Measurements from ENCODE around the gene BAHD1.

The BAHD1 gene

DNA sequence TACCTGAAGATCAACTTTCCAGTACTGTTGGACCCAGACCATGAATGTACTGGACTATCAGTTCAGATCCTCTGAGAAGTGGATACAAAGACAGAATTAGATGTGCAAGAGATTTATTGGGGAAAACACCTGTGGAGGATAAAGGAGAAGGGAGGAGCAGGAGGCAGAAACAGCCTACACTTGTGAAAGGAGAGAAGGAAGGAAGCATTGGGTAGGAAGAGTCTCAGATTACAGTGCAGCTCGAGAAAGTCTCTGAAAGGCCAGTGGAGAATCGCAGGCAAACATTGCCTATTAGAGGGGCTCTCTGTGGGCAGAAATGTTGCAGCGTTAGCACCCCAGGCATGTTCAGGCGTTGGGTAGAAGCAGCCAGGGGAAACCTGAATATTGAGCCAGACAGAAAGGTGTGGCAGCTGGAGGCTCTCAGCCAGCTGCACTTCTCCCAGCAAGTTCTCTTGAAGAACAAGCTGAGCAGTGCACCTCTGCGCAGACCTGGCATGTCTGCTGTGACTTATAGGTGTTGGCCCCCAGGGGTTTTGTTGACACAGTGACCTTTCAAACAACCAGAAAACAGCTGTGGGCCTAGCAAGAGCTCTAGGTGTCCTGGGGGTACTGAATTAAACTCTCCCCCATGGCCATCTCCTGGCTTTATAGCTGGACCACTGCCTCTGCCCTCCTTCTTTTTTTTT is 37.0 kb downstream of the BAHD1 start:
- Histone ChIP-seq H3K4me3 (ENCODE audit: low read depth, low read length) (no peak overlapping the region), H3K36me3 (ENCODE audit: control insufficient read depth, insufficient read depth, low read length) (no peaks in the 10 kb centered on the region), H3K9me3 (ENCODE audit: control insufficient read depth, insufficient read depth, low read length) (no peaks in the 10 kb centered on the region), H3K9ac (ENCODE audit: low read depth, low read length) (no peak overlapping the region), H3K4me1 (ENCODE audit: control insufficient read depth, insufficient read depth, low read length) (peaks cover 2% of the 10 kb centered on the region), H3K27me3 (ENCODE audit: control insufficient read depth, insufficient read depth, low read length) (no peaks in the 10 kb centered on the region)

DNA sequence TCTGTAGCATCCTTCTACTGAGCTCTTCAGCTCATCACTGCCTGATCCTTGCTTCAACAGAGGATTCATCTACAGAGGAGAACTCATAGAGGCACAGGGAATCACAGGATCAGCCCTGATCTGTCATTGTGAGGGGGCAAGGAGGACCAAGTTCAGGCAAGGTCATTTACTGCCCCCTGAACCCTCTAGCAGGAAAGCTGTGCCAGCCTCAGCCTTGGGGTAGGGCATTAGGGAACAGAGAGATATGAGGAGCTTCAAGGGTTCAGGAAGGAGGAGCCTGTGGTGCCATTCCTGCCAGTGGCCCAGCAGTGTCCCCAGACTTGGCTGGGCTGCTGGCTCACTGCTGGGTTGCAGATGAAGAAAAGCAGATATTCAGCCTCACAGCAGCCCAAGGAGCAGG is 38.3 kb downstream of the BAHD1 start:
- H3K36me3 ChIP-seq (ENCODE audit: control insufficient read depth, insufficient read depth, low read length): no peaks in the 10 kb centered on the region
- H3K4me1 ChIP-seq (ENCODE audit: control insufficient read depth, insufficient read depth, low read length): peaks cover 2% of the 10 kb centered on the region
- H3K4me3 ChIP-seq (ENCODE audit: low read depth, low read length): no peak overlapping the region
- no peak overlapping the region for H3K9ac ChIP-seq (ENCODE audit: low read depth, low read length)
- H3K27me3 ChIP-seq (ENCODE audit: control insufficient read depth, insufficient read depth, low read length): no peaks in the 10 kb centered on the region
- H3K9me3 ChIP-seq (ENCODE audit: control insufficient read depth, insufficient read depth, low read length): no peaks in the 10 kb centered on the region

DNA sequence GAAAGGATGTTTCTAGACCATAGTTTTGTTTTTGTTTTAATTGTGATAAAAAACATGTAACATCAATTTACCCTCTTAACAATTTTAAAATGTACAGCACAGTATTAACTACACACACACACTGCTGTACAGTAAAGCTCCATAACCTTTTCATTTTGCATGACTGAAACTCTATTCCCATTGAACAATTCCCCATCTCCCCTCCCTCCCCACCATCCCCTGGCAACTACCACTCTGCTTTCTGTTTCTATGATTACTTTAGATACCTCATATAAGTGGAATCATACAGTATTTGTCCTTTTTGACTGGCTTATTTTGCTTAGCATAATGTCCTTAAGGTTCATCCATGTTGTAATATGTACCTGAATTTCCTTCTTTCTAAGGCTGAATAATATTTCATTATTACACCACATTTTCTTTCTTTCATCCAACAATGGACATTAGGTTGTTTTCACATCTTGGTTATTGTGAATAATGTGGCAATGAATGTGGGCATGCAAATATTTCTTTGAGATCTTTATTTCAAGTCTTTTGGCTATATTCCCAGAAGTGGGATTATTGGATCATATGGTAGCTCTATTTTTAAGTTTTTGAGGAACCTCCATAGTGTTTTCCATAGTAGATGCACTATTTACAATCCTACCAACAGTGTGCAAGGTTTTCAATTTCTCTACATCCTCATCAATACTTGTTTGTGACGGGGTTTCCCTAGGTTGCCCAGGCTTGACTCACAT is 40.8 kb downstream of the BAHD1 start:
- no peak overlapping the region for H3K4me3 ChIP-seq (ENCODE audit: low read depth, low read length)
- H3K4me1 ChIP-seq (ENCODE audit: control insufficient read depth, insufficient read depth, low read length): peaks cover 2% of the 10 kb centered on the region
- no peaks in the 10 kb centered on the region for H3K36me3 ChIP-seq (ENCODE audit: control insufficient read depth, insufficient read depth, low read length)
- no peaks in the 10 kb centered on the region for H3K9me3 ChIP-seq (ENCODE audit: control insufficient read depth, insufficient read depth, low read length)
- H3K27me3 ChIP-seq (ENCODE audit: control insufficient read depth, insufficient read depth, low read length): no peaks in the 10 kb centered on the region
- H3K9ac ChIP-seq (ENCODE audit: low read depth, low read length): no peak overlapping the region

DNA sequence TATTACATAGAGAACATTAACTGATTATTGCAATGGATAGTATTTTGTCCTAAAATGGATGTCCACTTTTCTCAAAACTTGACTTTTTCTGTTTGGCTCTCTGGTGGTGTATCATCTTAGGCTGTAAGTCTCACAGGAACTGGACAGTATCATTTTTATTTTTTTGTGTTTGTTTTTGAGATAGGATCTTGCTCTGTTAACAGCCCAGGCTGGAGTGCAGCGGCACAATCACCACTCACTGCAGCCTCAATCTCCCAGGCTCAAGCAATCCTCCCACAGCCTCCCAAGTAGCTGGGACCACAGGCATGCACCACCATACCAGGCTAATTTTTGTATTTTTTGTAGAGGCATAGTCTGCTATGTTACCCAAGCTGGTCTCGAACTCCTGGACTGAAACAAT is 43.2 kb downstream of the BAHD1 start:
- Histone ChIP-seq H3K36me3 (ENCODE audit: control insufficient read depth, insufficient read depth, low read length) (no peaks in the 10 kb centered on the region), H3K4me3 (ENCODE audit: low read depth, low read length) (no peak overlapping the region), H3K9ac (ENCODE audit: low read depth, low read length) (no peak overlapping the region), H3K4me1 (ENCODE audit: control insufficient read depth, insufficient read depth, low read length) (no peaks in the 10 kb centered on the region), H3K27me3 (ENCODE audit: control insufficient read depth, insufficient read depth, low read length) (no peaks in the 10 kb centered on the region), H3K9me3 (ENCODE audit: control insufficient read depth, insufficient read depth, low read length) (no peaks in the 10 kb centered on the region)

DNA sequence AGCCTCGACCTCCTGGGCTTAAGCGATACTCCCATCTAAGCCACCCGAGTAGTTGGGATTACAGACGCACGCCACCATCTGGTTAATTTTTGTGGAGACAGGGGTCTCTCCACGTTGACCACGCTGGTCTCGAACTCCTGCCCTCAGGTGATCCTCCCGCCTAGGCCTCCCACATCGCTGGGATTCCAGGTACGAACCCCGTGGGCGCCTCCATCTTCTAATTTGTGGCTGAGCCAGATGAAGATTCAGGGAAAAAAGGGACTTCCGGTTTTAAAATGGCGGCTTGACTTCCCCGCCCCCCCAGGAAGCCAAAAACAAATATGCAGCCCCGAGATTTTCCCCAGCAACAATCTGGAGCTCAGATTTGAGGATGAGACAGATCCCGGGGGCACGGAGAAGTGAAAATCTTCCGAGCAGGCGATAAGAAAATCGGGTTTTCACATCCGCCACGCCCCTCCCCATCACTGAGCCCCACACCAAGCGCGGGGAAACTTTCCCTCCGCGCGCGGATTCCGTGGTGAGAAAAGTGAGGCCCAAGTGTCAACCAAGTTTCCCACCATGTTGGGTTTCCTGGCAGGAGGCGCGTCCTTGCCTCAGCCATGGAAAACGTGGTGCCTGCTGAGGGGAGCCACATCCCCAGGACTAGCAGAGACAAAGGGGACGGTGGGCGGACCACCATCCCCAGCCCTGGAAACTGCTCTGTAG is 45.5 kb downstream of the BAHD1 start:
- H3K4me3 ChIP-seq (ENCODE audit: low read depth, low read length): no peak overlapping the region
- H3K9me3 ChIP-seq (ENCODE audit: control insufficient read depth, insufficient read depth, low read length): no peaks in the 10 kb centered on the region
- no peaks in the 10 kb centered on the region for H3K27me3 ChIP-seq (ENCODE audit: control insufficient read depth, insufficient read depth, low read length)
- no peak overlapping the region for H3K9ac ChIP-seq (ENCODE audit: low read depth, low read length)
- no peaks in the 10 kb centered on the region for H3K4me1 ChIP-seq (ENCODE audit: control insufficient read depth, insufficient read depth, low read length)
- H3K36me3 ChIP-seq (ENCODE audit: control insufficient read depth, insufficient read depth, low read length): no peaks in the 10 kb centered on the region

DNA sequence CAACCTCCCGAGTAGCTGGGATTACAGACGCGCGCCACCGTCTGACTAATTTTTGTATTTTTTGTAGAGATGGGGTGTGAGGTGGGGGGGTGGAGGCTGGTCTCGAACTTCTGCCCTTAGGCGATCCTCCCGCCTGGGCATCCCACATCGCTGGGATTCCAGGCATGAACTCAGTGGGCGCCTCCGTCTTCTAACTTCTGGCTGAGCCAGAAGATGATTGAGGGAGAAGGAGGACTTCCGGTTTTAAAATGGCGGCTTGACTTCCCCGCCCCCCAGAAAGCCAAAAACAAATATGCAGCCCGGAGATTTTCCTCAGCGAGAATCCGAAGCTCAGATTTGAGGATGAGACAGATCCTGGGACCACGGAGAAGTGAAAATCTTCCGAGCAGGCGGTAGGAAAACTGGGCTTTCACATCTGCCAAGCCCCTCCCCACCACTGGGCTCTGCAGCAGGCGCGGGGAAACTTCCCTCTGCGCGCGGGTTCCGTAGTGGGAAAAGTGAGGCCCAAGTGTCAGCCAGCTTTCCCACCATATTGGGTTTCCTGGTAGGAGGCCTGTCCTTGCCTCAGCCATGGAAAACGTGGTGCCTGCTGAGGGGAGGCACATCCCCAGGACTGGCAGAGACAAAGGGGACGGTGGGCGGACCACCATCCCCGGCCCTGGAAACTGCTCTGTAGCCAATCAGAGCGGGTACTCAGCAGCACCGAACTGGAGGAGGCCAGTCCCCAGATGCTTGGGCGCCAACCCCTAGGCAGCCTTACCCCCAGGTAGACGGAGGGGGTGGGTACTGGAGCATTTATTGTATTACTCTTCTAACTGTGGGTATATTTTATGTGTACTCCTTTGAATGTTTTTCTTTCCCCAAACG is 47.3 kb downstream of the BAHD1 start:
- Histone ChIP-seq H3K9ac (ENCODE audit: low read depth, low read length) (no peak overlapping the region), H3K4me1 (ENCODE audit: control insufficient read depth, insufficient read depth, low read length) (no peaks in the 10 kb centered on the region), H3K36me3 (ENCODE audit: control insufficient read depth, insufficient read depth, low read length) (no peaks in the 10 kb centered on the region)

DNA sequence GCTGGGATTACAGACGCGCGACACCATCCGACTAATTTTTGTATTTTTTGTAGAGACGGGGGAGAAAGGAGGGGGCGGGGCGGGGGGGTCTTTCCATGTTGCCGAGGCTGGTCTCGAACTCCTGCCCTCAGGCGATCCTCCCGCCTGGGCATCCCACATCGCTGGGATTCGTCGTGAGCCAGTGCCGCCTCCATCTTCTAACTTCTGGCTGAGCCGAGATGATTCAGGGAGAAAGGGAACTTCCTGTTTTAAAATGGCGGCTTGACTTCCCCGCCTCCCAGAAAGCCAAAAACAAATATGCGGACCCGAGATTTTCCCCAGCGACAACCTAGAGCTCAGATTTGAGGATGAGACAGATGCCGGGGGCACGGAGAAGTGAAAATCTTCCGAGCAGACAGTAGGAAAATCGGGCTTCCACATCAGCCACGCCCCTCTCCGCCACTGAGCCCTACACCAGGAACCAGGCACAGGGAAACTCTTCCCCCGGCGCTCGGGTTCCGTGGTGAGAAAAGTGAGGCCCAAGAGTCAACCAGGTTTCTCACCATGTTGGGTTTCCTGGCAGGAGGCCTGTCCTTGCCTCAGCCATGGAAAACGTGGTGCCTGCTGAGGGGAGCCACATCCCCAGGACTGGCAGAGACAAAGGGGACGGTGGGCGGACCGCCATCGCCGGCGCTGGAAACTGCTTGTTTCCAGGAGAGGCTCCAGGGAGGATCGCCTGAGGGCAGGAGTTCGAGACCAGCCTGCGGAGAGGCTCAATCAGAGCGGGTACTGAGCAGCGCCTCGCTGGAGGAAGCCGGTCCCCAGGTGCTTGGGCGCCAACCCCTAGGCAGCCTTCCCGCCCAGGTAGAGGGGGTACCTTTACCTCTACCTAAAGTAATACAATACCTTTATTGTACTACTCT is 48.8 kb downstream of the BAHD1 start:
- H3K4me3 ChIP-seq (ENCODE audit: low read depth, low read length): no peak overlapping the region
- H3K9ac ChIP-seq (ENCODE audit: low read depth, low read length): no peak overlapping the region
- no peaks in the 10 kb centered on the region for H3K4me1 ChIP-seq (ENCODE audit: control insufficient read depth, insufficient read depth, low read length)
- H3K36me3 ChIP-seq (ENCODE audit: control insufficient read depth, insufficient read depth, low read length): no peaks in the 10 kb centered on the region
- no peaks in the 10 kb centered on the region for H3K9me3 ChIP-seq (ENCODE audit: control insufficient read depth, insufficient read depth, low read length)
- no peaks in the 10 kb centered on the region for H3K27me3 ChIP-seq (ENCODE audit: control insufficient read depth, insufficient read depth, low read length)

More for the DNA sequence above, 47.3 kb downstream of the BAHD1 start:
- Histone ChIP-seq H3K9me3 (ENCODE audit: control insufficient read depth, insufficient read depth, low read length) (no peaks in the 10 kb centered on the region), H3K27me3 (ENCODE audit: control insufficient read depth, insufficient read depth, low read length) (no peaks in the 10 kb centered on the region), H3K4me3 (ENCODE audit: low read depth, low read length) (no peak overlapping the region)

DNA sequence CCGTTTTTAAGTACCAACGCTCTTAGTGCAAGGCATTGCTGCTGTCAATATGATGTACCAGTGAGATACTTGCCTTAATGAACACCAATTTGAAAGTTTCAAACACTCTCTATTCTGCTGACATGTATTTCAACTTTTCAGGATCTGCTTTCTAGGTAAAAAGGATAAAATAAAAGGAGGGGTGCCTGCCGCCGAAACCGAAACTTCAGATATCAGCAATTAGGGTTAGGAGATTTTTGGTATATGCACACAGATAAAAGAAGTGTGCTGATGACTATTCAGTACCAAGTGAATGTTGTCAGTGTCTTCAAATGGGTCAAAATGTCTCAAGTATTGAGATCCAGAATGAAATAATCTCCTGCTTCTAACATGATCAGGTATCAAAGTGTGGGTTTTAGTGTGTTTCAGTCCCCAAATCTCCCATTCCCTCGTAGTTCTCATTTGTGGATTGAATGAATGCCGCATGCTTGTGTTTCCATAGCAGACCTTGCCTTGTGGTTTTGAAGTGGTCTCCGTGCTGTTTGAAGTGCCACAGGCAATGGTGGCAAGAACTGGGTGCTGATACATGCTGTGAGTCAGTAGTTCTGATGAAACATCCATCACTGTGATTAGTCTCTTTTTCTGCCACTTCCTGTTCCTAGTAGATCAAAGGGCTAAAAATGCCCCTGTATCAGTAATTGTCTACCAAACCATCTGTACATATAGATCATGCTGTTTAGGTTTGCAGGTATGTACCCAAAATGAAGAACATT is 52.5 kb downstream of the BAHD1 start:
- no peaks in the 10 kb centered on the region for H3K36me3 ChIP-seq (ENCODE audit: control insufficient read depth, insufficient read depth, low read length)
- no peaks in the 10 kb centered on the region for H3K27me3 ChIP-seq (ENCODE audit: control insufficient read depth, insufficient read depth, low read length)
- H3K4me3 ChIP-seq (ENCODE audit: low read depth, low read length): no peak overlapping the region
- no peaks in the 10 kb centered on the region for H3K4me1 ChIP-seq (ENCODE audit: control insufficient read depth, insufficient read depth, low read length)
- H3K9ac ChIP-seq (ENCODE audit: low read depth, low read length): no peak overlapping the region
- no peaks in the 10 kb centered on the region for H3K9me3 ChIP-seq (ENCODE audit: control insufficient read depth, insufficient read depth, low read length)

DNA sequence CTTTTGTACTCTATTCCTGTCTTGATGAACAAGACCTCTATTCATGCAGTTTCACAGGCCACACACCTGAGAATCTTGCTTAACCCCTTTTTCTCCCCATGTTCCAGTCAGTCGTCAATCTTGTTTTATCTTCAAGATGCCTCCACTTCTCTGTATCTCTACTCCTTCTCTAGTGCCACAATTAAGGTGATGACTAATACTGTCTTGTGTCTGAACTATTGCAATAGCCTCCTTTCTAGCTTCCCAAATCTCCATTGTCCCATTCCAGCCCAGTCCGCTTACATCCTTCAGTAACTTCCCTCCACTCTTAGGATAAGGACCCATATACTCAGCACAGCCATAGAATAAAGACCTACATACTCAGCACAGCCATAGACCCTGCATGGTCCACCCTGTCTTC is 54.8 kb downstream of the BAHD1 start:
- Histone ChIP-seq H3K4me3 (ENCODE audit: low read depth, low read length) (no peak overlapping the region), H3K4me1 (ENCODE audit: control insufficient read depth, insufficient read depth, low read length) (no peaks in the 10 kb centered on the region), H3K27me3 (ENCODE audit: control insufficient read depth, insufficient read depth, low read length) (no peaks in the 10 kb centered on the region), H3K36me3 (ENCODE audit: control insufficient read depth, insufficient read depth, low read length) (no peaks in the 10 kb centered on the region), H3K9me3 (ENCODE audit: control insufficient read depth, insufficient read depth, low read length) (no peaks in the 10 kb centered on the region), H3K9ac (ENCODE audit: low read depth, low read length) (no peak overlapping the region)

DNA sequence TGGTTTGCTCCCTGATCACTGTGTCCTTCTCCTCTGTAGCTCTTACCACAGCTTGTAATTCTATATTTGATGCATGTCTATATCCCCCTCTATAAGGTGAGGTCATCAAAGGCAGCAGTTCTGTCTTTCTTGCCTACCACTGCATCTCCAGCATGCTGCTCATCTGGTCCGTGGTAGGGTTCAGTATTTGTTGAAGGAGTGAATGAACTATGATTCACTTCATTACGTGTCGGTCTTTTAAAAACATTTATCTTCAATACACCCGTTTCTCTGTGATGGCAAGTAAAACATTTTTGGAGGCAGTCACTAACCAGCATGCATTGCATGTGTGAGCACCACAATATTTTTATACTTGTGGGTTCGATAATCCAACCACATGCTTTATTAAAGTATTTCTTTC is 57.7 kb downstream of the BAHD1 start:
- no peaks in the 10 kb centered on the region for H3K4me1 ChIP-seq (ENCODE audit: control insufficient read depth, insufficient read depth, low read length)
- no peaks in the 10 kb centered on the region for H3K9me3 ChIP-seq (ENCODE audit: control insufficient read depth, insufficient read depth, low read length)
- no peaks in the 10 kb centered on the region for H3K27me3 ChIP-seq (ENCODE audit: control insufficient read depth, insufficient read depth, low read length)

More for the DNA sequence above, 57.7 kb downstream of the BAHD1 start:
- no peaks in the 10 kb centered on the region for H3K36me3 ChIP-seq (ENCODE audit: control insufficient read depth, insufficient read depth, low read length)
- H3K4me3 ChIP-seq (ENCODE audit: low read depth, low read length): no peak overlapping the region
- no peak overlapping the region for H3K9ac ChIP-seq (ENCODE audit: low read depth, low read length)
